GM12891 (cell line): ENCODE measurements around the gene TSPOAP1.

Source experiments
- POLR2A ChIP-seq: IDR thresholded peaks from 2 replicates; pipeline ENCODE4 v1.6.1; 2011; ENCODE audit warnings: low read depth, low read length, control low read depth
- TAF1 ChIP-seq: IDR thresholded peaks from 2 replicates; pipeline ENCODE4 v1.6.1; 2011; ENCODE audit warnings: low read depth, low read length, control low read depth

DNA sequence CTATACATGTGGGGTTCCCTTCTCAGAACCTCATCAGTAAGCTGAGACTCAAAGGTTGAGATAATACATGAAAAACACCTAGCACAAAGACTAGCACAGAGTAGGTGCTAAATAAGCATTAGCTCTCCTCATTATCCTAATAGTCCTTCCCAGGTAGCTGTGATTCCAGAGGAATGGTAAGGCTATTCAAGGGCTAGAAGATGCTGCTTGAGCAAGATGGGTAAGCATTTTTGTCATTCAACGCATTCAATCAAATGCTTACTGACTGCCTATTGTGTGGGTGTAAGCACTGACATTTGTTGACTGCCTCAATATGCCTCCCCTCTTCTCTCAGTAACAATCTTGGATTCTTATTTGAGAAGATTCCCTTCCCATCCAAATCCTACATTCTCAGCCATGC is 19.4 kb upstream of the TSPOAP1 start:
- TF ChIP-seq POLR2A (no peak), TAF1 (no peak)
